CD14-positive monocyte (primary cell): ENCODE data around the gene MAMDC2. TPM values are rescaled to one million over a fixed set of nuclear protein-coding genes. Genes with fewer than 3 reads are reported as not detected.

Experiments used
- DNase-seq, 3 donors: peaks; one replicate each; pipeline ENCODE4 v3.0.0-alpha.2; 2011 to 2022
- H2AFZ ChIP-seq: 2 replicates; pipeline ENCODE4 v1.6.0; 2012; ENCODE audit warnings: mild to moderate bottlenecking, low read depth, low read length, inconsistent platforms; ENCODE audit not compliant: insufficient read depth, poor library complexity, severe bottlenecking
- H3K27ac ChIP-seq, 2 donors: 1 replicate in 1 of 2; 2 replicates in 1 of 2; pipeline ENCODE4 v1.5.1; 2012 to 2013; ENCODE audit warnings: low read length in 2 of 2, control low read depth in 1 of 2, inconsistent platforms in 1 of 2, low read depth in 1 of 2, mild to moderate bottlenecking in 1 of 2
- H3K27me3 ChIP-seq, 2 donors: one replicate each; pipeline versions ENCODE4 v1.6.0 to v1.6.1; 2011 to 2013; ENCODE audit warnings: low read length in 2 of 2; ENCODE audit not compliant: control insufficient read depth in 2 of 2, insufficient read depth in 2 of 2
- H3K36me3 ChIP-seq, 2 donors: replicated peaks in 1 of 2; 1 replicate in 1 of 2; 2 replicates in 1 of 2; pipeline versions ENCODE4 v1.5.1 to v1.6.1; 2012 to 2013; ENCODE audit warnings: low read length in 2 of 2, control low read depth in 1 of 2, inconsistent platforms in 1 of 2, mild to moderate bottlenecking in 1 of 2; ENCODE audit not compliant: insufficient read depth in 2 of 2, control insufficient read depth in 1 of 2
- H3K4me1 ChIP-seq, 2 donors: 1 replicate in 1 of 2; 2 replicates in 1 of 2; pipeline versions ENCODE4 v1.5.1 to v1.6.1; 2012 to 2013; ENCODE audit warnings: low read length in 2 of 2, control low read depth in 1 of 2, inconsistent platforms in 1 of 2, mild to moderate bottlenecking in 1 of 2, moderate library complexity in 1 of 2; ENCODE audit not compliant: insufficient read depth in 2 of 2, control insufficient read depth in 1 of 2
- H3K4me2 ChIP-seq: replicated peaks from 2 replicates; pipeline ENCODE3; 2012; ENCODE audit warnings: low read length, moderate library complexity, mild to moderate bottlenecking; ENCODE audit not compliant: poor library complexity, severe bottlenecking; ENCODE audit errors: extremely low read depth
- H3K4me3 ChIP-seq, 3 experiments: fragments of 200-600 bp in 1 of 3; sonication (generic) in 1 of 3; replicated peaks in 1 of 3; 1 replicate in 2 of 3; 2 replicates in 1 of 3; pipeline ENCODE4 v1.5.1; 2011 to 2013; ENCODE audit warnings: low read length in 3 of 3, mild to moderate bottlenecking in 3 of 3, control low read depth in 2 of 3, low read depth in 2 of 3, inconsistent platforms in 1 of 3, moderate library complexity in 1 of 3
- H3K79me2 ChIP-seq: 2 replicates; pipeline ENCODE4 v1.6.0; 2012; ENCODE audit warnings: mild to moderate bottlenecking, control low read depth, inconsistent platforms, low read length, moderate library complexity; ENCODE audit not compliant: insufficient read depth
- H3K9ac ChIP-seq: 2 replicates; pipeline ENCODE4 v1.6.0; 2017; ENCODE audit warnings: low read length, mild to moderate bottlenecking; ENCODE audit not compliant: insufficient read depth, poor library complexity, severe bottlenecking
- H3K9me3 ChIP-seq, 2 donors: replicated peaks in 1 of 2; 1 replicate in 1 of 2; 2 replicates in 1 of 2; pipeline versions ENCODE4 v1.5.1 to v1.6.1; 2012 to 2013; ENCODE audit warnings: low read length in 2 of 2, control low read depth in 1 of 2; ENCODE audit not compliant: control insufficient read depth in 1 of 2, insufficient read depth in 1 of 2
- H4K20me1 ChIP-seq: 2 replicates; pipeline ENCODE4 v1.6.0; 2012; ENCODE audit warnings: mild to moderate bottlenecking, low read length, control low read depth, moderate library complexity; ENCODE audit not compliant: insufficient read depth
- H3K27ac Mint-ChIP-seq, 7 donors: one replicate each; pipeline ENCODE4 v1.8.0; 2020; ENCODE audit warnings: mild to moderate bottlenecking in 7 of 7, mixed read lengths in 7 of 7, moderate library complexity in 6 of 7, inconsistent platforms in 2 of 7
- H3K27me3 Mint-ChIP-seq, 3 donors: one replicate each; pipeline ENCODE4 v1.8.0; 2021 to 2022; ENCODE audit warnings: low read depth in 3 of 3, mild to moderate bottlenecking in 3 of 3, mixed read lengths in 3 of 3, moderate library complexity in 3 of 3, inconsistent platforms in 1 of 3
- H3K36me3 Mint-ChIP-seq, 2 donors: one replicate each; pipeline ENCODE4 v1.8.0; 2020; ENCODE audit warnings: mixed read lengths in 2 of 2, inconsistent platforms in 1 of 2, mild to moderate bottlenecking in 1 of 2
- H3K4me1 Mint-ChIP-seq: one replicate; pipeline ENCODE4 v1.8.0; 2020; ENCODE audit warnings: mild to moderate bottlenecking, mixed read lengths
- H3K4me3 Mint-ChIP-seq, 2 donors: one replicate each; pipeline ENCODE4 v1.8.0; 2020; ENCODE audit warnings: mild to moderate bottlenecking in 2 of 2, mixed read lengths in 2 of 2, moderate library complexity in 1 of 2
- H3K9me3 Mint-ChIP-seq, 7 donors: one replicate each; pipeline ENCODE4 v1.8.0; 2020 to 2022; ENCODE audit warnings: mixed read lengths in 7 of 7, mild to moderate bottlenecking in 6 of 7, moderate library complexity in 6 of 7, inconsistent platforms in 2 of 7
- WGBS: methylation state at CpG from one replicate; pipeline ENCODE4 v1.1.5; 2013; ENCODE audit warnings: missing lambda C conversion rate; ENCODE audit not compliant: insufficient coverage; 5-methylcytosine and 5-hydroxymethylcytosine counted together
- intact Hi-C, 2 donors: fragments of 100-400 bp; cut with micrococcal nuclease; formaldehyde crosslinking; loops; one replicate each; pipeline versions ENCODE4 v1.15.0 to v1.15.1; 2023
- polyA plus RNA-seq, 3 donors: library from polyadenylated mRNA; depleted of rRNA in 1 of 3; unstranded in 2 of 3; stranded (reverse) in 1 of 3; fragments of 300-500 nt in 2 of 3; fragments of >200 nt in 1 of 3; fragmentation: Illumina TruSeq in 2 of 3; gene quantifications; 1 replicate in 2 of 3; 2 replicates in 1 of 3; pipeline ENCODE4 v1.2.3, GENCODE V29; 2012 to 2021
- TF ChIP-seq, protein P1 (sequence below): fragments of 200-600 bp; IDR thresholded peaks from one replicate; pipeline ENCODE4 v1.8.0; 2022; ENCODE audit warnings: antibody characterized with exemption, mild to moderate bottlenecking

MAMDC2 gene
- polyA plus RNA-seq, 3 donors = 0.05 to 0.09 TPM; not detected in 1

DNA sequence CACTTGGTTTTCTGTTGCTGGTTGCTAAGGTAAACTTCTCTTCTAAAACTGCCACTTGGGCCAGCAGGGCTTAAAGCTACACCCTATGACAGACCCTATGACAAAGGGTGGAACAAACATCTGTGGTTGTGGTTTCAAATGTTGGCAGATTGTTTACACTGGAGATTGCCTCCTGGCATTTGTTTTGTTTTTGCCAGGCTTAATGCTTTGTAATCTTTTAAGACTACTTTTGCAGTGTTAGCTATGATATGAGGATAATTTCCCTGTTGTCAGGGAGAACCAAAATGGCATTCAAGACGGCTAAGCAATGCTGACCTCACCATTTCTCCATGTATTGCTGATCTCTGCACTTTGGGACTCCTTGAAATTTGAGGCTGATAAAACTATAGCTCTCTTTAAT, 50.3 kb downstream of the MAMDC2 start:
- Histone ChIP-seq H3K4me1 (no peaks in the 10 kb centered on the region), H3K27me3 (no peaks in the 10 kb centered on the region), H3K79me2 (no peaks in the 10 kb centered on the region), H3K27ac (no peak overlapping the region), H2AFZ (no peak overlapping the region), H4K20me1 (no peaks in the 10 kb centered on the region), H3K4me3 (no peak overlapping the region), H3K9ac (no peak overlapping the region), H3K36me3 (no peaks in the 10 kb centered on the region), H3K4me2 (no peak overlapping the region), H3K9me3 (no peaks in the 10 kb centered on the region)
- WGBS = no CpG with 5 or more reads among the region's 1 CpG
- intact Hi-C loops = no loop called here
- peaks cover 4% of the 10 kb centered on the region for H3K4me1 Mint-ChIP-seq
- no peaks in the 10 kb centered on the region for H3K36me3 Mint-ChIP-seq
- H3K9me3 Mint-ChIP-seq = peaks cover 0 to 3% (median 0%) of the 10 kb centered on the region in 7 donors
- no peak overlapping the region for H3K4me3 Mint-ChIP-seq
- DNase-seq = no peak
- TF ChIP-seq, protein P1, sequence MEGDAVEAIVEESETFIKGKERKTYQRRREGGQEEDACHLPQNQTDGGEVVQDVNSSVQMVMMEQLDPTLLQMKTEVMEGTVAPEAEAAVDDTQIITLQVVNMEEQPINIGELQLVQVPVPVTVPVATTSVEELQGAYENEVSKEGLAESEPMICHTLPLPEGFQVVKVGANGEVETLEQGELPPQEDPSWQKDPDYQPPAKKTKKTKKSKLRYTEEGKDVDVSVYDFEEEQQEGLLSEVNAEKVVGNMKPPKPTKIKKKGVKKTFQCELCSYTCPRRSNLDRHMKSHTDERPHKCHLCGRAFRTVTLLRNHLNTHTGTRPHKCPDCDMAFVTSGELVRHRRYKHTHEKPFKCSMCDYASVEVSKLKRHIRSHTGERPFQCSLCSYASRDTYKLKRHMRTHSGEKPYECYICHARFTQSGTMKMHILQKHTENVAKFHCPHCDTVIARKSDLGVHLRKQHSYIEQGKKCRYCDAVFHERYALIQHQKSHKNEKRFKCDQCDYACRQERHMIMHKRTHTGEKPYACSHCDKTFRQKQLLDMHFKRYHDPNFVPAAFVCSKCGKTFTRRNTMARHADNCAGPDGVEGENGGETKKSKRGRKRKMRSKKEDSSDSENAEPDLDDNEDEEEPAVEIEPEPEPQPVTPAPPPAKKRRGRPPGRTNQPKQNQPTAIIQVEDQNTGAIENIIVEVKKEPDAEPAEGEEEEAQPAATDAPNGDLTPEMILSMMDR = no peak
- H3K27ac Mint-ChIP-seq = no peak overlapping the region
- H3K27me3 Mint-ChIP-seq = peaks cover 0 to 4% (median 0%) of the 10 kb centered on the region in 3 donors

DNA sequence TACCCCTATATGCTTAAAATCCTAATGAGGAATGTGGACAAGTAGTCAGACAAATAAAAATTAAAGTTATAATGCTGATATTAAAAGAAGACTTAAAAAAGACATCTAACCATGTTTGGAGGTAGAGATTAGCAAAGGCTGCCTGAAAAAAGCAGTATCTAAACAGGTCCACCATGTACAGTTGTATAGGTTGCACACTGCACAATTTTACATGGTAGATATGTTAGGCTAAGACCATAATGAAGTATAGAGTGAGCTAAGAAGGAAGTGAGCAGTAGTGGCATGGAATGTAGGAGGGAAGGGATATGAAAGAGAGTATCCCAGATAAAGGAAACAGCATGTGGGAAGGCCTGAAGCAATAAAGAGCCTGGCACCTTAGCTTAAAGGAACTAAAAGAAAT, 51.1 kb downstream of the MAMDC2 start:
- no peaks in the 10 kb centered on the region for H3K36me3 ChIP-seq
- no peak overlapping the region for H2AFZ ChIP-seq
- no peak overlapping the region for H3K4me2 ChIP-seq
- no peak overlapping the region for H3K9ac ChIP-seq
- no peaks in the 10 kb centered on the region for H3K79me2 ChIP-seq
- TF ChIP-seq, protein P1 = no peak
- no peaks in the 10 kb centered on the region for H3K9me3 ChIP-seq
- no peaks in the 10 kb centered on the region for H4K20me1 ChIP-seq
- no peaks in the 10 kb centered on the region for H3K4me1 ChIP-seq
- DNase-seq = no peak
- no peaks in the 10 kb centered on the region for H3K27me3 ChIP-seq
- H3K4me3 ChIP-seq = no peak overlapping the region
- intact Hi-C loops = no loop called here
- Mint-ChIP-seq H3K4me3 (no peak overlapping the region), H3K36me3 (no peaks in the 10 kb centered on the region), H3K9me3 (peaks cover 0 to under 1% (median 0%) of the 10 kb centered on the region in 7 donors), H3K27ac (no peak overlapping the region), H3K4me1 (peaks cover 4% of the 10 kb centered on the region), H3K27me3 (peaks cover 0 to 4% (median 0%) of the 10 kb centered on the region in 3 donors)
- no peak overlapping the region for H3K27ac ChIP-seq
